Body of pancreas (tissue), 4 donors: ENCODE data around the gene POLN. TPM values are rescaled to one million over a fixed set of nuclear protein-coding genes. Genes with fewer than 3 reads are reported as not detected.

Experiments
- ATAC-seq: fragments of 150-250 bp; one replicate; pipeline ENCODE4 v1.9.1; 2016
- DNase-seq, 4 donors: peaks; one replicate each; pipeline ENCODE4 v3.0.0-alpha.2; 2019
- H3K27ac ChIP-seq, 4 donors: fragments of 200-600 bp; sonication (generic); 1 replicate in 3 of 4; 2 replicates in 1 of 4; pipeline versions ENCODE4 v1.5.1 to v1.6.1; 2016 to 2019; ENCODE audit warnings: mild to moderate bottlenecking in 1 of 4, mixed read lengths in 1 of 4, moderate library complexity in 1 of 4
- H3K27me3 ChIP-seq, 2 donors: fragments of 200-600 bp; sonication (generic); one replicate each; pipeline ENCODE4 v1.6.0; 2016; ENCODE audit warnings: mild to moderate bottlenecking in 1 of 2
- H3K36me3 ChIP-seq, 2 donors: fragments of 200-600 bp; sonication (generic); replicated peaks in 1 of 2; 2 replicates each; pipeline ENCODE4 v1.5.1; 2016; ENCODE audit warnings: low read depth in 2 of 2; ENCODE audit not compliant: insufficient read depth in 1 of 2
- H3K4me1 ChIP-seq: fragments of 200-600 bp; sonication (generic); one replicate; pipeline ENCODE4 v1.6.0; 2016
- H3K4me3 ChIP-seq, 2 donors: fragments of 200-600 bp; sonication (generic); 1 replicate in 1 of 2; 2 replicates in 1 of 2; pipeline ENCODE4 v1.5.1; 2016 to 2019
- H3K9me3 ChIP-seq, 3 donors: fragments of 200-600 bp; sonication (generic); 1 replicate in 2 of 3; 2 replicates in 1 of 3; pipeline ENCODE4 v1.5.1; 2016
- CTCF ChIP-seq, 7 experiments: fragments of 450-650 bp in 4 of 7; fragments of 200-600 bp in 3 of 7; sonication (generic) in 3 of 7; IDR thresholded peaks; one replicate each; pipeline ENCODE4 v1.5.1; 2016 to 2019; ENCODE audit warnings: antibody characterized with exemption in 7 of 7
- POLR2A ChIP-seq, 3 donors: fragments of 450-650 bp; IDR thresholded peaks; one replicate each; pipeline ENCODE4 v1.6.1; 2016; ENCODE audit warnings: antibody characterized with exemption in 3 of 3, mild to moderate bottlenecking in 2 of 3
- WGBS, 2 donors: methylation state at CpG; one replicate each; pipeline ENCODE4 v1.1.5; 2017; 5-methylcytosine and 5-hydroxymethylcytosine counted together
- intact Hi-C: fragments of 100-400 bp; cut with DNase I; formaldehyde crosslinking; loops from one replicate; pipeline ENCODE4 v1.15.1; 2023
- total RNA-seq, 2 donors: library from RNA; depleted of rRNA; stranded (reverse); fragments of >200 nt; gene quantifications; one replicate each; pipeline ENCODE4 v1.1.0, GENCODE V29; 2016

Gene POLN
- total RNA-seq, 2 donors from 2014 or later: 4.9 to 5.9 TPM

GRCh38 chr4:2042204-2042946 lies 199.5 kb downstream of the POLN start:
- ATAC-seq (peak; percentile 58), DNase-seq (peak in 3 of 4 donors; percentile 30 to 57 (median 39))
- no peaks in the 10 kb centered on the region for H3K9me3 ChIP-seq
- peak overlapping the region; percentile 41 to 45 for H3K4me3 ChIP-seq
- WGBS, 2 donors: 8 to 26% methylated on average over 11 to 48 of the region's 80 CpGs
- no peak for TF ChIP-seq POLR2A (IDR thresholded peaks at IDR 0.05)
- TF ChIP-seq CTCF (IDR thresholded peaks at IDR 0.05): no peak
- no peaks in the 10 kb centered on the region for H3K36me3 ChIP-seq
- intact Hi-C loops: no loop called here
- H3K27me3 ChIP-seq: no peaks in the 10 kb centered on the region
- no peak overlapping the region for H3K27ac ChIP-seq
- H3K4me1 ChIP-seq: peaks cover 33% of the 10 kb centered on the region

- Histone ChIP-seq H3K36me3 (no peaks in the 10 kb centered on the region), H3K27me3 (no peaks in the 10 kb centered on the region), H3K9me3 (no peaks in the 10 kb centered on the region), H3K4me3 (peak overlapping the region; percentile 41 to 45), H3K4me1 (peaks cover 33% of the 10 kb centered on the region), H3K27ac (no peak overlapping the region)
- peak; percentile 76 to 85 (median 80) for DNase-seq
- intact Hi-C loops: no loop called here
- WGBS, 2 donors: 1% methylated on average over 16 to 84 of the region's 94 CpGs
- TF ChIP-seq CTCF (IDR thresholded peaks at IDR 0.05) (no peak), POLR2A (IDR thresholded peaks at IDR 0.05) (peak in 2 of 3 donors; percentile 36 to 39)
- peak; percentile 69 for ATAC-seq
Observed at GRCh38 chr4:2041239-2042130, 200.4 kb downstream of the POLN start.

- DNase-seq (no peak), ATAC-seq (no peak)
- H3K36me3 ChIP-seq: no peaks in the 10 kb centered on the region
- H3K4me3 ChIP-seq: no peak overlapping the region
- WGBS, 2 donors: 5 to 12% methylated on average over 16 to 69 of the region's 91 CpGs
- H3K27ac ChIP-seq: no peak overlapping the region
- no peaks in the 10 kb centered on the region for H3K27me3 ChIP-seq
- peaks cover 33% of the 10 kb centered on the region for H3K4me1 ChIP-seq
- H3K9me3 ChIP-seq: no peaks in the 10 kb centered on the region
- intact Hi-C loops: no loop called here
- TF ChIP-seq CTCF (IDR thresholded peaks at IDR 0.05) (no peak), POLR2A (IDR thresholded peaks at IDR 0.05) (no peak)
Observed at GRCh38 chr4:2040391-2041238, 201.3 kb downstream of the POLN start.

GRCh38 chr4:2036866-2037265 lies 205.1 kb downstream of the POLN start:
- Histone ChIP-seq H3K27ac (no peak overlapping the region), H3K36me3 (no peaks in the 10 kb centered on the region), H3K4me1 (peaks cover 11% of the 10 kb centered on the region), H3K9me3 (no peaks in the 10 kb centered on the region), H3K27me3 (no peaks in the 10 kb centered on the region), H3K4me3 (no peak overlapping the region)
- TF ChIP-seq CTCF (IDR thresholded peaks at IDR 0.05) (no peak), POLR2A (IDR thresholded peaks at IDR 0.05) (no peak)
- DNase-seq: no peak
- 67 to 70% methylated on average over 6 to 7 of the region's 7 CpGs for WGBS, 2 donors
- intact Hi-C loops: no loop called here
- ATAC-seq: no peak
